Measurements from ENCODE around the gene INTS12.

INTS12 gene

DNA sequence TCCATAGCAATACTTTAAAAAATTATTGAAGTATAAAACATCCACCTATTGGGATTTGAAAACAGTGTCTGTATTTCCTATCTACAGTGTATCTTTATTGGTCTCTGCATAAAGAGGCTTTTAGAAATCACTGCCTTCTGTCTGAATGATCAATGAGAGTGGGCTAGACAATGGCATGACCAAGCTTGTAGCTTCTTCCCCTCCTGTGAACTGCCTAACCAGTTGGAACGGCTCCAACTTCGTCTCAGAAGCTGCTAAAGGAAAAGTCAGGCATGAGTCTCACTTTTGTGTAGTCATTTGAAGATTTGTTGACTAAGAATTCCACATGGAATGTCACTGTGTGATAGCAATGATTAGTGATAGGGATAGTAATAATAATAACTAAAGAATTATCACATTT lies 64.2 kb downstream of the INTS12 start:
- DNase-seq (ENCODE audit: low read depth) = no peak
- TF ChIP-seq, protein P1, sequence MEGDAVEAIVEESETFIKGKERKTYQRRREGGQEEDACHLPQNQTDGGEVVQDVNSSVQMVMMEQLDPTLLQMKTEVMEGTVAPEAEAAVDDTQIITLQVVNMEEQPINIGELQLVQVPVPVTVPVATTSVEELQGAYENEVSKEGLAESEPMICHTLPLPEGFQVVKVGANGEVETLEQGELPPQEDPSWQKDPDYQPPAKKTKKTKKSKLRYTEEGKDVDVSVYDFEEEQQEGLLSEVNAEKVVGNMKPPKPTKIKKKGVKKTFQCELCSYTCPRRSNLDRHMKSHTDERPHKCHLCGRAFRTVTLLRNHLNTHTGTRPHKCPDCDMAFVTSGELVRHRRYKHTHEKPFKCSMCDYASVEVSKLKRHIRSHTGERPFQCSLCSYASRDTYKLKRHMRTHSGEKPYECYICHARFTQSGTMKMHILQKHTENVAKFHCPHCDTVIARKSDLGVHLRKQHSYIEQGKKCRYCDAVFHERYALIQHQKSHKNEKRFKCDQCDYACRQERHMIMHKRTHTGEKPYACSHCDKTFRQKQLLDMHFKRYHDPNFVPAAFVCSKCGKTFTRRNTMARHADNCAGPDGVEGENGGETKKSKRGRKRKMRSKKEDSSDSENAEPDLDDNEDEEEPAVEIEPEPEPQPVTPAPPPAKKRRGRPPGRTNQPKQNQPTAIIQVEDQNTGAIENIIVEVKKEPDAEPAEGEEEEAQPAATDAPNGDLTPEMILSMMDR (conservative IDR thresholded peaks at IDR 0.05; ENCODE audit: low read depth, low read length) = no peak
- no peak overlapping the region for H3K4me3 ChIP-seq (ENCODE audit: low read length)

DNA sequence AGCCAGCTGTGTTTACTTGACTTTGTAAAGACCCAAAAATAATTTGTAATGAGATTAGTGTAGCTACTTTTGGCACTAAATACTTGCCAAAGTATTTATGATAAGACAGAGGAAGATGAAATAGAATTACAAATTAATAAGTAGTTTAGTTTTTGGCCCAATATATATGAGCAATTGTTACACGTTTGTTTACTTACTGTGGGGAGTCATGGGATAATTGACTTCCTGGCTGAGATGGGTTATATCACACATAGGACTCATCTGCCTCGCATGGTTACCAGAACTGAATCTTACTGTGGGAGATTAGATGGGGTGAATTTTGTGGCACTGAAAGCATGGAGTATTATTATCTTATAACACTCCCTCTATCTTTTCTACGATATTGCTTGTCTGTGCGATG lies 66.6 kb downstream of the INTS12 start:
- DNase-seq (ENCODE audit: low read depth) = no peak
- TF ChIP-seq, protein P1 (conservative IDR thresholded peaks at IDR 0.05; ENCODE audit: low read depth, low read length) = no peak
- no peak overlapping the region for H3K4me3 ChIP-seq (ENCODE audit: low read length)

DNA sequence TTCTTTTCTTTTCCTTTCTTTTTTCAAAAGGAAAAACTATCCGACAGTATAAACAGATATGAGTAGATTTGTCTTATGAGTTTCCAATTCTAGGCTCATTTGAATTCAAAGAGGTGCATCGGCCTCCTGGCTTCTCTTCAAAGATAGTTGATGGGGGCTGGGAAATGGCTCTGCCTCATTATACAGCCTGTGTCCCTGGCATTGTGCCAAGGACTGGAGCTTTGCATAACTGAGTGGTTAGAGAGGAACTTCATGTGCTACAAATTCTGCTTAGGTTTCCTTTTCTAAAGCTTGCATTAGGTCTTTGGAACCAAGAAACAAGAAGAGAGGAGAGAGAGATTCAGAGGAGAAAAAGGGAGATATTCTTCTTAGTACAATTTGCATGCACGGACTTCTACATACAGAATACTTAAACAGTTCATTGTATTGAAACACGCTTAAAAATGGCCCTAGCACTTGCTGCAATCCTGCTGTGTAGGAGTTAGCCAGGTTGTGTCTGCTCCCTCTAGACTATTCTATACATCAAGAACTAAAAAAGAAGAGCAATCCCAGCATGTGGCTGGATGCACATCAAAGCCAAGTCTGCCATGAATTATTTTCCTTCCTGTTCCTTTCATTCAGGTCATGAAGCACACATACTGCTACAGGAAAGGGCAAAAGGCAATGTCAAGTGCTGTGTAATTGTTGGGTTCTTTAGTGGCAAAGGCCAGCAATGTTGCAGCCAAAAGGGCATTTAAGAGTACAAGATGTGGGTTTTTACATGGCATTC lies 70.9 kb downstream of the INTS12 start:
- DNase-seq (ENCODE audit: low read depth) = no peak
- no peak overlapping the region for H3K4me3 ChIP-seq (ENCODE audit: low read length)
- TF ChIP-seq, protein P1 (conservative IDR thresholded peaks at IDR 0.05; ENCODE audit: low read depth, low read length) = no peak

DNA sequence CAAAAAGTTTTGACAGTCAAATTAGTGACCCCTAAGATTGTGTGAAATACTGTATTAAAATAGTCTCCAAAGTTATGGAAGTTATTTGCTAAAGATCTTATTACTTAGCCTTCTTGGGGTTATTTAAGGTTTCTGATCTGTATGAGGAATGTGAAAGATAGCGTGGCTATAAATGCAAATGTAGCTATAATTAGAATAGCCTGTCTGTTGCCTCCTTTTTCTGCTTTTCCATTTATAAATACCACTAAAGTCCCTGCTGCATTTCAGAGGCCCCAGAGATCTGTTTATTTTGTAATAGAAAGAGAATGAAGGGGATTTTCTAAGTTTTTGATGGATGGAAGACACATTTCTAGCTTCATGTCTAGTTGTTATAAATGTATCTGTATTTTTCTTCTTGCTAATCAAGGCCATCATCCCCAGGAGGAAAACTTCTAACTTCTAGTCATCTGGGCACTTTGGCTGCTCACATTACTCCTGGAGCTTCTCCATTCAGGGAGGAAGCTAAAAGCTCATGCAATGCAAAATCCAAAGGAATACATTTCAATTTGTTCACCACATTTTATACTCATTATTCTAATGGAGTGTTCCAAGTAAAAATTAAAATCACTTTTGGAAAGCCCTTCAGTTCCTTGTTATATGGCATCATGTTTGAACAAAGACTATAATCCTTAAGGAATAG lies 73.9 kb downstream of the INTS12 start:
- TF ChIP-seq, protein P1 (conservative IDR thresholded peaks at IDR 0.05; ENCODE audit: low read depth, low read length) = no peak
- no peak for DNase-seq (ENCODE audit: low read depth)
- no peak overlapping the region for H3K4me3 ChIP-seq (ENCODE audit: low read length)

DNA sequence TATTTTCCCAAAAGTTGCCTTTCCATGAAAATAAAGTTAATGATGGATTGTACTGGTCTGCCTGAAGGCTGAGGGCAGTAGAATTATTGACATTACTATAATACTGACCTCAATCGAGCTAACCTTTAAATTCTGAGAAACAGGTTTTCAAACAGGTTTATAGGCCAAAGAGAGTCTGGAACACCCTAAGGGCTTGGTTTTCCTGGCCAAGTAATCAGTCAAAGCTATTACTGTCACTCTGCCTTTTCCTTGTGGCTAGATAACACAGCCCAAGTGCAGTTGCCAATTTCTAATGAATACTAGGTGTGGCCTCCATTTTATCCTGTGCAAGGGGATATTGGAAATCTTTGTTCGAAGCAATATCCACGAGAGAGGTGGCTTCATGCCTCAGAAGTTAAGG lies 75.2 kb downstream of the INTS12 start:
- DNase-seq (ENCODE audit: low read depth) = no peak
- TF ChIP-seq, protein P1 (conservative IDR thresholded peaks at IDR 0.05; ENCODE audit: low read depth, low read length) = no peak

More for the DNA sequence above, 75.2 kb downstream of the INTS12 start:
- H3K4me3 ChIP-seq (ENCODE audit: low read length) = no peak overlapping the region

Measured in retinal pigment epithelial cell (primary cell).